ENCODE measurements around the gene PSRC1. TPM values are rescaled to one million over a fixed set of nuclear protein-coding genes. Genes with fewer than 3 reads are reported as not detected.

The PSRC1 gene
- total RNA-seq, 1 experiment from 2014 or later = 60.3 TPM

- Histone ChIP-seq H2BK15ac (ENCODE audit: low read depth, low read length) (no peak overlapping the region), H3K79me1 (ENCODE audit: insufficient read depth, low read depth, low read length, poor library complexity, severe bottlenecking) (no peaks in the 10 kb centered on the region), H4K5ac (ENCODE audit: insufficient read length, low read depth, low read length) (no peak overlapping the region), H4K91ac (ENCODE audit: insufficient read length, low read depth, low read length) (no peak overlapping the region), H3K56ac (ENCODE audit: insufficient read length, low read depth, low read length) (no peak overlapping the region), H2AK5ac (ENCODE audit: insufficient read length, low read length) (no peak overlapping the region), H3K27ac (ENCODE audit: insufficient read length, low read depth, low read length) (no peak overlapping the region), H3K14ac (ENCODE audit: insufficient read depth, low read length) (no peak overlapping the region; the same call in 1 of the 2 replicates), H3K9me3 (ENCODE audit: control insufficient read depth, low read depth, low read length) (no peaks in the 10 kb centered on the region), H3T11ph (ENCODE audit: low read length) (no peak overlapping the region), H3K4me2 (ENCODE audit: insufficient read depth, insufficient read length, low read length) (no peak overlapping the region), H3K4ac (ENCODE audit: low read depth, low read length) (no peak overlapping the region), H3K27me3 (ENCODE audit: insufficient read depth, low read length) (no peaks in the 10 kb centered on the region), H3K18ac (ENCODE audit: insufficient read length, low read depth, low read length) (no peak overlapping the region), H2BK5ac (ENCODE audit: insufficient read length, low read length) (no peak overlapping the region), H3K23me2 (ENCODE audit: insufficient read length, low read depth, low read length, poor library complexity, severe bottlenecking) (no peaks in the 10 kb centered on the region), H2BK120ac (ENCODE audit: low read depth, low read length, poor library complexity, severe bottlenecking) (no peak overlapping the region), H3K23ac (ENCODE audit: insufficient read length, low read depth, low read length) (no peak overlapping the region), H3K4me1 (ENCODE audit: insufficient read depth, low read length) (no peaks in the 10 kb centered on the region; the same call in 1 of the 2 replicates), H4K8ac (replicated peaks; ENCODE audit: insufficient read length, low read depth, low read length) (no peak overlapping the region), H3K9ac (ENCODE audit: extremely low read depth, insufficient read length, low read length) (no peak overlapping the region), H2AFZ (ENCODE audit: low read length) (no peak overlapping the region), H2BK12ac (ENCODE audit: insufficient read length, low read depth, low read length) (no peak overlapping the region), H3K79me2 (ENCODE audit: insufficient read depth, low read length) (no peaks in the 10 kb centered on the region), H4K20me1 (ENCODE audit: control insufficient read depth, insufficient read depth, insufficient read length) (no peaks in the 10 kb centered on the region), H2BK20ac (ENCODE audit: low read depth, low read length, poor library complexity, severe bottlenecking) (no peak overlapping the region)
- no peaks in the 10 kb centered on the region for H3K27me3 Mint-ChIP-seq (ENCODE audit: low read depth)
- H3K36me3 Mint-ChIP-seq (ENCODE audit: insufficient read depth in 1 of 3, low read depth in 3 of 3) = peaks cover 5 to 43% (median 34%) of the 10 kb centered on the region in 3 experiments; a peak in 6 of 7 replicates
- no peak for DNase-seq
- H3K9me3 Mint-ChIP-seq = no peaks in the 10 kb centered on the region
- H3K4me3 Mint-ChIP-seq = no peak overlapping the region
- peaks cover 26 to 29% of the 10 kb centered on the region in 2 experiments for H3K4me1 Mint-ChIP-seq
- WGBS (ENCODE audit: extremely low coverage, insufficient read length, low lambda C conversion rate) = no CpG with 5 or more reads among the region's 30 CpGs
- H3K27ac Mint-ChIP-seq = peak overlapping the region; percentile 0 to 56 (median 41); a peak in 4 of 7 replicates
- TF ChIP-seq CTCF (conservative IDR thresholded peaks at IDR 0.05) = no peak
Observed at GRCh38 chr1:109273570-109274288, 9.2 kb downstream of the PSRC1 start.

All from H9 (cell line).